ENCODE results near the gene RPL12. TPM values are rescaled to one million over a fixed set of nuclear protein-coding genes. Genes with fewer than 3 reads are reported as not detected.

Gene RPL12
- total and polyA plus RNA-seq, 2 of the 13 experiments (the other 11 are each of a cell fraction or from before 2014, with no cell fraction given) = 1,551 to 2,590 TPM

DNA sequence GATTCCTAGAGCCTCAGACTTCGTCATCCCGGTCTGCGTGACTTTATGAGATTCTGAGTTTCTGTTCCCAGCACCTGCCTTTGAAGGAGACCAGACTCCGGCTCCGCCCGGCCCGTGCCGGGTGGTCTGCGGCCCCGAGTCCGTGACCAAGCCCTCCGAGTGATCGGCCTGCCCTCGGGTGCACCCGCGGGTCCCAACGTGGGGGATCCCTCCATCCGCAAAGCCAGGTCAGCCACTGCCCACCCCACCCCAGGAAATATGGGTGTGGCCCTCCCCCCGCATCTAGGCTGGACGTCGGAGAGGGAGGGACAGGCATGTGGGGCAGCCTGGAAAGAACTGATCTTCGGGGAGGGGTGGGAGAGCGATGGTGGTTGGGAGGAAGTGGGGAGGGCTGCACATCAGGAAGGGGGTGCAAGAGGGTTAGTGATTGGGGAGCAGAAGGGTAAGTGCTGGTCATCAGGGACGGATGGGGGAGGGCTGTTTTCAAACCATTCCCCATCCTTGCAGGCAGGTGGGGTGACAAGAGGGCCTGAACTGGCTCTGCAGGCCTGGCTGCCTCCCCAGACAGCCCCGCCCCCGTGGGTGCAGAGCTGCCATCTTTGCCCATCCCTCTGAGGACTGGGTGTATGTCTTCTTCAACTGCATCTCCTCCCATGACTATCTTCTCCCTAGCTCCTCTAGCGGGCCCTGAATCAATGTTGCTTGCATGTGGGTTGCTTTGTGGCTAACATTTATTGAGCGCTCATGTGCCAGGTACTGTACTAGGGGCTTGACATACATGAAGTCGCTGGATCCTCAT is 851 bp upstream of the RPL12 start:
- intact Hi-C loops (cut with micrococcal nuclease; ENCODE audit: unreplicated experiment) = loop anchor here (5.0 kb wide), 1 partner anchor 60 kb away; no protein-coding TSS in a partner anchor
- FAIRE-seq = no peak
- peak; percentile 21 for ATAC-seq
- no peak for TF ChIP-seq ZMAT3 (CRISPR knock-in tag; conservative IDR thresholded peaks at IDR 0.05)
- no peak for TF ChIP-seq GTF2F1 (IDR thresholded peaks at IDR 0.05; ENCODE audit: low read length)
- peak; percentile 9 for TF ChIP-seq SRSF1 (optimal IDR thresholded peaks at IDR 0.05; ENCODE audit: low read depth, low read length)
- no peak for TF ChIP-seq GATAD1 (CRISPR knock-in tag; IDR thresholded peaks at IDR 0.05)
- TF ChIP-seq, protein P1, sequence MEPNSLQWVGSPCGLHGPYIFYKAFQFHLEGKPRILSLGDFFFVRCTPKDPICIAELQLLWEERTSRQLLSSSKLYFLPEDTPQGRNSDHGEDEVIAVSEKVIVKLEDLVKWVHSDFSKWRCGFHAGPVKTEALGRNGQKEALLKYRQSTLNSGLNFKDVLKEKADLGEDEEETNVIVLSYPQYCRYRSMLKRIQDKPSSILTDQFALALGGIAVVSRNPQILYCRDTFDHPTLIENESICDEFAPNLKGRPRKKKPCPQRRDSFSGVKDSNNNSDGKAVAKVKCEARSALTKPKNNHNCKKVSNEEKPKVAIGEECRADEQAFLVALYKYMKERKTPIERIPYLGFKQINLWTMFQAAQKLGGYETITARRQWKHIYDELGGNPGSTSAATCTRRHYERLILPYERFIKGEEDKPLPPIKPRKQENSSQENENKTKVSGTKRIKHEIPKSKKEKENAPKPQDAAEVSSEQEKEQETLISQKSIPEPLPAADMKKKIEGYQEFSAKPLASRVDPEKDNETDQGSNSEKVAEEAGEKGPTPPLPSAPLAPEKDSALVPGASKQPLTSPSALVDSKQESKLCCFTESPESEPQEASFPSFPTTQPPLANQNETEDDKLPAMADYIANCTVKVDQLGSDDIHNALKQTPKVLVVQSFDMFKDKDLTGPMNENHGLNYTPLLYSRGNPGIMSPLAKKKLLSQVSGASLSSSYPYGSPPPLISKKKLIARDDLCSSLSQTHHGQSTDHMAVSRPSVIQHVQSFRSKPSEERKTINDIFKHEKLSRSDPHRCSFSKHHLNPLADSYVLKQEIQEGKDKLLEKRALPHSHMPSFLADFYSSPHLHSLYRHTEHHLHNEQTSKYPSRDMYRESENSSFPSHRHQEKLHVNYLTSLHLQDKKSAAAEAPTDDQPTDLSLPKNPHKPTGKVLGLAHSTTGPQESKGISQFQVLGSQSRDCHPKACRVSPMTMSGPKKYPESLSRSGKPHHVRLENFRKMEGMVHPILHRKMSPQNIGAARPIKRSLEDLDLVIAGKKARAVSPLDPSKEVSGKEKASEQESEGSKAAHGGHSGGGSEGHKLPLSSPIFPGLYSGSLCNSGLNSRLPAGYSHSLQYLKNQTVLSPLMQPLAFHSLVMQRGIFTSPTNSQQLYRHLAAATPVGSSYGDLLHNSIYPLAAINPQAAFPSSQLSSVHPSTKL (CRISPR knock-in tag; IDR thresholded peaks at IDR 0.05) = no peak
- no peak for TF ChIP-seq ESRRA (CRISPR knock-in tag; IDR thresholded peaks at IDR 0.05; ENCODE audit: low read depth)
- TF ChIP-seq, protein P2, sequence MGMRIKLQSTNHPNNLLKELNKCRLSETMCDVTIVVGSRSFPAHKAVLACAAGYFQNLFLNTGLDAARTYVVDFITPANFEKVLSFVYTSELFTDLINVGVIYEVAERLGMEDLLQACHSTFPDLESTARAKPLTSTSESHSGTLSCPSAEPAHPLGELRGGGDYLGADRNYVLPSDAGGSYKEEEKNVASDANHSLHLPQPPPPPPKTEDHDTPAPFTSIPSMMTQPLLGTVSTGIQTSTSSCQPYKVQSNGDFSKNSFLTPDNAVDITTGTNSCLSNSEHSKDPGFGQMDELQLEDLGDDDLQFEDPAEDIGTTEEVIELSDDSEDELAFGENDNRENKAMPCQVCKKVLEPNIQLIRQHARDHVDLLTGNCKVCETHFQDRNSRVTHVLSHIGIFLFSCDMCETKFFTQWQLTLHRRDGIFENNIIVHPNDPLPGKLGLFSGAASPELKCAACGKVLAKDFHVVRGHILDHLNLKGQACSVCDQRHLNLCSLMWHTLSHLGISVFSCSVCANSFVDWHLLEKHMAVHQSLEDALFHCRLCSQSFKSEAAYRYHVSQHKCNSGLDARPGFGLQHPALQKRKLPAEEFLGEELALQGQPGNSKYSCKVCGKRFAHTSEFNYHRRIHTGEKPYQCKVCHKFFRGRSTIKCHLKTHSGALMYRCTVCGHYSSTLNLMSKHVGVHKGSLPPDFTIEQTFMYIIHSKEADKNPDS (CRISPR knock-in tag; IDR thresholded peaks at IDR 0.05) = no peak
- TF ChIP-seq, protein P3, sequence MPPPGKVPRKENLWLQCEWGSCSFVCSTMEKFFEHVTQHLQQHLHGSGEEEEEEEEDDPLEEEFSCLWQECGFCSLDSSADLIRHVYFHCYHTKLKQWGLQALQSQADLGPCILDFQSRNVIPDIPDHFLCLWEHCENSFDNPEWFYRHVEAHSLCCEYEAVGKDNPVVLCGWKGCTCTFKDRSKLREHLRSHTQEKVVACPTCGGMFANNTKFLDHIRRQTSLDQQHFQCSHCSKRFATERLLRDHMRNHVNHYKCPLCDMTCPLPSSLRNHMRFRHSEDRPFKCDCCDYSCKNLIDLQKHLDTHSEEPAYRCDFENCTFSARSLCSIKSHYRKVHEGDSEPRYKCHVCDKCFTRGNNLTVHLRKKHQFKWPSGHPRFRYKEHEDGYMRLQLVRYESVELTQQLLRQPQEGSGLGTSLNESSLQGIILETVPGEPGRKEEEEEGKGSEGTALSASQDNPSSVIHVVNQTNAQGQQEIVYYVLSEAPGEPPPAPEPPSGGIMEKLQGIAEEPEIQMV (CRISPR knock-in tag; IDR thresholded peaks at IDR 0.05; ENCODE audit: low read depth) = no peak
- TF ChIP-seq, protein P4, sequence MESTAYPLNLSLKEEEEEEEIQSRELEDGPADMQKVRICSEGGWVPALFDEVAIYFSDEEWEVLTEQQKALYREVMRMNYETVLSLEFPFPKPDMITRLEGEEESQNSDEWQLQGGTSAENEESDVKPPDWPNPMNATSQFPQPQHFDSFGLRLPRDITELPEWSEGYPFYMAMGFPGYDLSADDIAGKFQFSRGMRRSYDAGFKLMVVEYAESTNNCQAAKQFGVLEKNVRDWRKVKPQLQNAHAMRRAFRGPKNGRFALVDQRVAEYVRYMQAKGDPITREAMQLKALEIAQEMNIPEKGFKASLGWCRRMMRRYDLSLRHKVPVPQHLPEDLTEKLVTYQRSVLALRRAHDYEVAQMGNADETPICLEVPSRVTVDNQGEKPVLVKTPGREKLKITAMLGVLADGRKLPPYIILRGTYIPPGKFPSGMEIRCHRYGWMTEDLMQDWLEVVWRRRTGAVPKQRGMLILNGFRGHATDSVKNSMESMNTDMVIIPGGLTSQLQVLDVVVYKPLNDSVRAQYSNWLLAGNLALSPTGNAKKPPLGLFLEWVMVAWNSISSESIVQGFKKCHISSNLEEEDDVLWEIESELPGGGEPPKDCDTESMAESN (CRISPR knock-in tag; conservative IDR thresholded peaks at IDR 0.05) = no peak
- no peak for TF ChIP-seq RBFOX2 (IDR thresholded peaks at IDR 0.05; ENCODE audit: low read depth, low read length)
- no peak for TF ChIP-seq ZNF33A (CRISPR knock-in tag; IDR thresholded peaks at IDR 0.05; ENCODE audit: borderline replicate concordance)
- TF ChIP-seq MAFF (IDR thresholded peaks at IDR 0.05; ENCODE audit: low read depth, low read length) = no peak
- TF ChIP-seq ZSCAN29 (CRISPR knock-in tag; conservative IDR thresholded peaks at IDR 0.05) = 0 out of 2 replicates have a peak, but pooled peaks have one; percentile 10
- TF ChIP-seq ASH2L (IDR thresholded peaks at IDR 0.05; ENCODE audit: insufficient read length, low read depth, low read length) = no peak

More for the DNA sequence above, 851 bp upstream of the RPL12 start:
- no peaks in the 10 kb centered on the region; a peak in 1 of 5 replicates for H3K27me3 ChIP-seq (ENCODE audit: control insufficient read depth in 1 of 2, insufficient read depth in 2 of 2, low read length in 2 of 2)
- peaks cover 37% of the 10 kb centered on the region for H4K20me1 ChIP-seq (ENCODE audit: insufficient read depth, low read length)
- H3K4me1 ChIP-seq (ENCODE audit: insufficient read depth, low read length) = peaks cover 36% of the 10 kb centered on the region
- 12% methylated on average over 26 of the region's 29 CpGs for WGBS (ENCODE audit: low lambda C conversion rate)
- H3K9ac ChIP-seq (ENCODE audit: insufficient read depth, low read depth, low read length) = peak overlapping the region; percentile 98
- peaks cover 35% of the 10 kb centered on the region for H3K79me2 ChIP-seq (ENCODE audit: insufficient read depth, low read length)
- no TSS peak for BruUV-seq (replicated peaks)
- peaks cover 7 to 46% of the 10 kb centered on the region in 2 experiments for H3K36me3 ChIP-seq (replicated peaks in 1 of 2; ENCODE audit: control insufficient read depth in 1 of 2, insufficient read depth in 2 of 2, low read length in 2 of 2)
- no peak for DNase-seq (ENCODE audit: low spot score)
- peak overlapping the region; percentile 64 for H2AFZ ChIP-seq (ENCODE audit: low read length)
- in situ Hi-C loops (cut with HindIII; ENCODE audit: extremely low pct_ligation_motif_present, low pct_unique_long_range_greater_than_20kb) = no loop called here
- ChIA-PET POLR2A (interaction anchor here (0.7 to 3.8 kb wide), 17 partner anchors 8 to 283 kb away, joined by 3 to 39 read pairs (median 4); partner anchors contain the start of genes SLC2A8, TOR2A and ZNF79), CTCF (ENCODE audit: low intra/inter-chr PET ratio, low total read pairs) (no interaction called here)
- H3K27ac ChIP-seq (ENCODE audit: extremely low read length, insufficient read depth, low read length) = peak overlapping the region; percentile 83
- peak overlapping the region; percentile 75 for H3K4me2 ChIP-seq (ENCODE audit: low read depth, low read length)
- H3K9me3 ChIP-seq (ENCODE audit: low read length) = no peaks in the 10 kb centered on the region
- H3K4me3 ChIP-seq (replicated peaks in 1 of 3; ENCODE audit: insufficient read depth in 1 of 3, low read depth in 2 of 3, low read length in 3 of 3) = peak overlapping the region; percentile 85 to 97 (median 93)

All from HepG2 (cell line).